SK-N-SH (cell line): ENCODE results near the gene EPHB2. TPM values are rescaled to one million over a fixed set of nuclear protein-coding genes. Genes with fewer than 3 reads are reported as not detected.

Experiments
- CTCF ChIA-PET: fragments of 300-600, 350-600 bp; formaldehyde crosslinking; extraction: SDS; loops from one replicate; lab custom pipeline; 2021; lab: Yijun Ruan, JAX
- POLR2A ChIA-PET: fragments of 350-600 bp; sonication (Branson Sonifier 250); formaldehyde crosslinking; extraction: SDS; loops from one replicate; lab custom pipeline; 2020; ENCODE audit warnings: antibody characterized with exemption, inconsistent platforms; lab: Yijun Ruan, JAX
- DNase-seq: peaks from one replicate; pipeline ENCODE4 v3.0.0; 2012
- H2AFZ ChIP-seq: fragments of 200-600 bp; sonication (generic); 2 replicates; pipeline ENCODE4 v1.8.1; 2016; ENCODE audit warnings: antibody characterized with exemption, mild to moderate bottlenecking, low read depth
- H3F3A ChIP-seq: fragments of 200-600 bp; sonication (generic); replicated peaks from 2 replicates; pipeline ENCODE3; 2016; ENCODE audit warnings: antibody characterized with exemption, mild to moderate bottlenecking; ENCODE audit not compliant: insufficient read depth
- H3K27ac ChIP-seq, 2 experiments: fragments of 200-500 bp in 1 of 2; fragments of 200-600 bp in 1 of 2; sonication (Bioruptor generic) in 1 of 2; sonication (generic), shearing (Covaris generic) in 1 of 2; 2 replicates each; pipeline versions ENCODE4 v1.5.1 to v1.6.1; 2014 to 2016; ENCODE audit warnings: low read depth in 2 of 2, inconsistent platforms in 1 of 2, low read length in 1 of 2, mild to moderate bottlenecking in 1 of 2, mixed read lengths in 1 of 2
- H3K27me3 ChIP-seq: fragments of 200-600 bp; sonication (generic), shearing (Covaris generic); 2 replicates; pipeline ENCODE4 v1.6.1; 2016; ENCODE audit warnings: mixed run types; ENCODE audit not compliant: insufficient read depth
- H3K36me3 ChIP-seq, 2 experiments: fragments of 200-500 bp in 1 of 2; fragments of 200-600 bp in 1 of 2; sonication (Bioruptor generic) in 1 of 2; sonication (generic) in 1 of 2; replicated peaks in 1 of 2; 2 replicates each; pipeline versions ENCODE3 to v1.5.1; 2014 to 2016; ENCODE audit warnings: low read length in 1 of 2, mild to moderate bottlenecking in 1 of 2; ENCODE audit not compliant: insufficient read depth in 2 of 2, control insufficient read depth in 1 of 2
- H3K4me1 ChIP-seq, 2 experiments: fragments of 200-500 bp in 1 of 2; fragments of 200-600 bp in 1 of 2; sonication (Bioruptor generic) in 1 of 2; sonication (generic), shearing (Covaris generic) in 1 of 2; 2 replicates each; pipeline versions ENCODE4 v1.5.1 to v1.6.1; 2014 to 2016; ENCODE audit warnings: low read depth in 1 of 2, low read length in 1 of 2, mixed run types in 1 of 2; ENCODE audit not compliant: insufficient read depth in 2 of 2, control insufficient read depth in 1 of 2
- H3K4me2 ChIP-seq: fragments of 200-600 bp; sonication (generic), shearing (Covaris generic); 2 replicates; pipeline ENCODE4 v1.6.1; 2017; ENCODE audit warnings: mixed run types
- H3K4me3 ChIP-seq, 2 experiments: fragments of 200-500 bp in 1 of 2; fragments of 200-600 bp in 1 of 2; sonication (Bioruptor generic) in 1 of 2; sonication (generic), shearing (Covaris generic) in 1 of 2; 2 replicates each; pipeline versions ENCODE4 v1.5.1 to v1.8.1; 2014 to 2016; ENCODE audit warnings: low read depth in 2 of 2, inconsistent platforms in 1 of 2, low read length in 1 of 2, mild to moderate bottlenecking in 1 of 2, mixed read lengths in 1 of 2, moderate library complexity in 1 of 2
- H3K79me2 ChIP-seq: fragments of 200-600 bp; sonication (generic); 2 replicates; pipeline ENCODE4 v1.8.1; 2017; ENCODE audit warnings: mild to moderate bottlenecking; ENCODE audit not compliant: insufficient read depth
- H3K9ac ChIP-seq: fragments of 200-600 bp; sonication (generic); 2 replicates; pipeline ENCODE4 v1.6.1; 2017; ENCODE audit warnings: mixed run types
- H3K9me2 ChIP-seq: fragments of 200-600 bp; sonication (generic); 2 replicates; pipeline ENCODE4 v1.6.1; 2017; ENCODE audit warnings: mixed run types
- H3K9me3 ChIP-seq: fragments of 200-600 bp; sonication (generic); 2 replicates; pipeline ENCODE4 v1.6.1; 2017; ENCODE audit warnings: mixed run types, mild to moderate bottlenecking, moderate library complexity
- H4K20me1 ChIP-seq: fragments of 200-600 bp; sonication (generic); 2 replicates; pipeline ENCODE4 v1.6.1; 2017; ENCODE audit warnings: mild to moderate bottlenecking, mixed run types; ENCODE audit not compliant: insufficient read depth
- CTCF ChIP-seq: fragments of 200-600 bp; sonication (generic); IDR thresholded peaks from 2 replicates; pipeline ENCODE4 v1.6.1; 2017; ENCODE audit warnings: antibody characterized with exemption, mild to moderate bottlenecking, moderate library complexity
- ELF1 ChIP-seq: IDR thresholded peaks from 2 replicates; pipeline ENCODE4 v1.4.0; 2012
- EP300 ChIP-seq, 2 experiments: IDR thresholded peaks; 2 replicates each; pipeline versions ENCODE4 v1.4.0 to v1.6.1; 2012; ENCODE audit warnings: borderline replicate concordance in 1 of 2, low read depth in 1 of 2, low read length in 1 of 2
- GATA2 ChIP-seq: sonication (generic); formaldehyde crosslinking; IDR thresholded peaks from 2 replicates; pipeline ENCODE4 v1.5.0; 2020; ENCODE audit warnings: mild to moderate bottlenecking, missing genetic modification reagents
- NRF1 ChIP-seq: IDR thresholded peaks from 2 replicates; pipeline ENCODE4 v1.6.1; 2012; ENCODE audit warnings: low read depth, mild to moderate bottlenecking, low read length
- POLR2AphosphoS5 ChIP-seq: IDR thresholded peaks from 2 replicates; pipeline ENCODE4 v1.6.1; 2012; ENCODE audit warnings: low read depth, low read length
- RAD21 ChIP-seq: IDR thresholded peaks from 2 replicates; pipeline ENCODE4 v1.6.1; 2012; ENCODE audit warnings: mild to moderate bottlenecking, low read length
- RCOR1 ChIP-seq: fragments of 150-350 bp; IDR thresholded peaks from 2 replicates; pipeline ENCODE4 v1.6.1; 2017; ENCODE audit warnings: antibody characterized with exemption, low read length
- SMC3 ChIP-seq: IDR thresholded peaks from 2 replicates; pipeline ENCODE4 v1.6.1; 2012; ENCODE audit warnings: low read depth, low read length, improper control_type of control experiment
- TAF1 ChIP-seq: IDR thresholded peaks from 2 replicates; pipeline ENCODE4 v1.6.1; 2012; ENCODE audit warnings: low read depth, mild to moderate bottlenecking, low read length, moderate library complexity, borderline replicate concordance
- TEAD4 ChIP-seq: IDR thresholded peaks from 2 replicates; pipeline ENCODE4 v1.4.0; 2012; ENCODE audit warnings: mild to moderate bottlenecking, borderline replicate concordance; ENCODE audit not compliant: insufficient read depth
- YY1 ChIP-seq: IDR thresholded peaks from 2 replicates; pipeline ENCODE4 v1.4.0; 2012; ENCODE audit warnings: low read depth, mild to moderate bottlenecking
- WGBS: methylation state at CpG from one replicate; pipeline ENCODE4 v1.1.6; 2017; ENCODE audit warnings: low lambda C conversion rate; 5-methylcytosine and 5-hydroxymethylcytosine counted together
- polyA plus RNA-seq, 3 experiments: library from polyadenylated mRNA; depleted of rRNA; stranded (reverse); fragments of >200 nt; gene quantifications; 2 replicates each; pipeline ENCODE4 v1.2.3, GENCODE V29; 2012
- TF ChIP-seq, protein P1 (sequence below): IDR thresholded peaks from 2 replicates; pipeline ENCODE4; 2012
- TF ChIP-seq, protein P2 (sequence below): fragments of 150-350 bp; IDR thresholded peaks from 2 replicates; pipeline ENCODE4 v1.6.1; 2016; ENCODE audit warnings: mild to moderate bottlenecking, low read depth, low read length

EPHB2 gene
- polyA plus RNA-seq, 1 of the 3 experiments (the other 2 are of a cell fraction): 25.2 TPM

DNA sequence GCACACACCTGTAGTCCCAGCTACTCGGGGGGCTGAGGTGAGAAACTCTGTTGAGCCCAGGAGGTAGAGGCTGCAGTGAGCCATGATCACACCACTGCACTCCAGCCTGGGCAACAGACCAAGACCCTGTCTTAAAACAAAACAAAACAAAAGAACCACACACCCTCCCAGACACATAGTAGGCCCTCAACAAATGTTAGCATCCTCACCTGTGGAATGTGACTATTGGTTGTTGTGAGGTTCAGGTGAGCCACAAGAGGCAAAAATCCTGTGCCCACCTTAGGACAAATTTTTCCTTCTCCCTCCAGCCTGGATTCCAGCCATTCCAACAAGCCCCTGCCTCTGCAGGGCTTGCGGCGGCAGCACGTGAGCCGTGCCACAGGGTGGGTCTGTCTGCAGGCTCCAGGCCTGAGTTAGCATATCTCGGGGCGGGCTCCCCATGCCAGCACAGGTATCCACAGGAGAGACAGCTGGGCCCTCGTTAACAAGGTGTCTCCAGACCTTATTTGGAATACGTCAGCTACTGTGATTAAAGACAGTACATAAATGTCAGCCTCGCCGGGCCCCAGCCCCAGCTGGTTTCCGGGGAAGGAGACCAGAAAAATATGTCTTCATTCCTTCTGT lies 40.2 kb upstream of the EPHB2 start:
- H3K4me3 ChIP-seq: no peak overlapping the region
- ChIA-PET CTCF (interaction anchor here (0.9 to 3.2 kb wide), 4 partner anchors 10 to 260 kb away, joined by 4 to 18 read pairs (median 10); no protein-coding TSS in a partner anchor), POLR2A (no interaction called here)
- TF ChIP-seq POLR2AphosphoS5: no peak
- TF ChIP-seq, protein P1, sequence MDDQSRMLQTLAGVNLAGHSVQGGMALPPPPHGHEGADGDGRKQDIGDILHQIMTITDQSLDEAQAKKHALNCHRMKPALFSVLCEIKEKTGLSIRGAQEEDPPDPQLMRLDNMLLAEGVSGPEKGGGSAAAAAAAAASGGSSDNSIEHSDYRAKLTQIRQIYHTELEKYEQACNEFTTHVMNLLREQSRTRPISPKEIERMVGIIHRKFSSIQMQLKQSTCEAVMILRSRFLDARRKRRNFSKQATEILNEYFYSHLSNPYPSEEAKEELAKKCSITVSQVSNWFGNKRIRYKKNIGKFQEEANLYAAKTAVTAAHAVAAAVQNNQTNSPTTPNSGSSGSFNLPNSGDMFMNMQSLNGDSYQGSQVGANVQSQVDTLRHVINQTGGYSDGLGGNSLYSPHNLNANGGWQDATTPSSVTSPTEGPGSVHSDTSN: no peak
- no peak for TF ChIP-seq TAF1
- TF ChIP-seq YY1: no peak
- TF ChIP-seq EP300 (IDR thresholded peaks at IDR 0.05; ENCODE audit: borderline replicate concordance in 1 of 2, low read depth in 1 of 2, low read length in 1 of 2): no peak
- no peaks in the 10 kb centered on the region for H3K79me2 ChIP-seq
- H3K9ac ChIP-seq: no peak overlapping the region
- 69% methylated on average over 9 of the region's 12 CpGs for WGBS
- DNase-seq: no peak
- no peaks in the 10 kb centered on the region for H3F3A ChIP-seq
- H2AFZ ChIP-seq: no peak overlapping the region
- H3K4me2 ChIP-seq: no peak overlapping the region
- no peaks in the 10 kb centered on the region for H3K36me3 ChIP-seq
- no peak overlapping the region for H3K27ac ChIP-seq
- H3K9me2 ChIP-seq: no peaks in the 10 kb centered on the region
- no peaks in the 10 kb centered on the region for H4K20me1 ChIP-seq
- H3K9me3 ChIP-seq: no peaks in the 10 kb centered on the region
- H3K4me1 ChIP-seq: no peaks in the 10 kb centered on the region; a peak in 1 of 4 replicates
- H3K27me3 ChIP-seq: peaks cover 20% of the 10 kb centered on the region; the same call in 1 of the 2 replicates

DNA sequence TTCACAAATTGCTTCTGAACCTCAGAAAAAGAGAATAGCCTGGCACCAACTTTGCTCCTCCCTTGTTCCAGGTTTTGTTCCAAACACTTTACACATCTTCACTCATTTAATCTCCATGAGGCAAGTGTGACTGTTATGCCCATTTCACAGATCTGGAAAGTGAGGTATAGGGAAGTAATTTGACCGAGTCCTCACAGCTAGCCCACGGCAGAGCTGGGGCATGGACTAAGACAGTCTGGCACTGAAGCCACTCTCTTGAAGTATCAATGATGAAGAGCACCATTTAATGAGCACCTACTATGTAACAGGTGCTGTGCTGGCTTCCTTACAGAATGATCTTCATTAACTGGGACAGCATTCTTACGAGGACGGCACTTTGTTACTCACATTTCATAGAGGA lies 38.6 kb upstream of the EPHB2 start:
- Histone ChIP-seq H3K4me2 (no peak overlapping the region), H3K9ac (no peak overlapping the region), H3K27me3 (peaks cover 20% of the 10 kb centered on the region; the same call in 1 of the 2 replicates), H3K79me2 (no peaks in the 10 kb centered on the region), H2AFZ (no peak overlapping the region), H3K4me3 (no peak overlapping the region), H3K4me1 (no peaks in the 10 kb centered on the region; a peak in 1 of 4 replicates), H3K27ac (no peak overlapping the region), H3K9me2 (no peaks in the 10 kb centered on the region), H3K9me3 (no peaks in the 10 kb centered on the region), H4K20me1 (no peaks in the 10 kb centered on the region)
- DNase-seq: no peak
- CTCF ChIA-PET: interaction anchor here (1.0 to 5.4 kb wide), 8 partner anchors 9 to 292 kb away, joined by 3 to 70 read pairs (median 19); no protein-coding TSS in a partner anchor
- WGBS: 81% methylated on average over 4 of the region's 4 CpGs
- TF ChIP-seq TAF1 (no peak), TEAD4 (no peak)
- TF ChIP-seq, all 33 proteins: peak for 0
- Histone ChIP-seq H3F3A (no peaks in the 10 kb centered on the region), H3K36me3 (no peaks in the 10 kb centered on the region)
- POLR2A ChIA-PET: no interaction called here

DNA sequence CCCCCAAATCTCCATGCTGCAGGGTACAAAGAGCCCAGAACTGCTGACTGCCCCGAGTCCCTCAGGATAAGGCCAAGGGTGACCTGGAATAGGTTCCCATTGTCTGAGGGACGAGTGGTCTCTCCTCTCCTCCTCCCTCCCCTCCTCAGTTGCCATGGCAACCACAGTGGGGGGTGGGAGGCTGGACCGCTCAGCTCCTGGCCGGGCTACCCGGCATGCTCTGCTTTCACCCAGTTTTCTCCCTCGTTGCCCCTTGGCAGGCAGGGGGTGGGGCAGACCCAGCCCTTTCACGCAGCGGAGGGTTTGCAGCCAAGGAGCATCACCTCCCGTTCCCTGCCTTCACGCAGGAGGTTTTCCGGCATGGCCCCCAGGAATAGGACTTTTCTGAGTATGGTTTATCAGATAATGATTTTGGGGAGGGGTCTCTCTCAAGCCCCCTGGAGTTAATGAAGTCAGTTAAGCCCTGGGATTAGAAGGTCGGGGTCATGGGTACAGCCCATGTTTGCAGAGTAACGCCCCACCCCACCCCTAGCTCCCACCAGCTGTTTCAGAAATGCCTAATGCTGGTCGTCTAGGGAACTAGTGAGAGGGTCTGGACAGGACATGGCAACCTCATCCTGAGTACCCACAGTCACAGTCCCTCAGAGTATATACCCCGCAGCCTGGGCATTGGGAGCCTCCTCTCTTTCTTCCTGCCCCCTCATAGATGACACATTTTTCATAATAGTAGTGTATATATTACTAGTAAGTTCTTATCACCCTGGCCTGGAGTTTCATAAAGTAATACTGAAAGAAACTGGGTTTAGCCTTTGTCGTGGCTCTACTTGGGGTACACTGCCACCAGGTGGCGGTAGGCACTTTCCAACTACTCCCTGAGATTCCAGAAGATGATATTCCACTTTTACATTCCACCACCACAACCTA lies 36.9 kb upstream of the EPHB2 start:
- peak; percentile 87 for DNase-seq
- CTCF ChIA-PET: interaction anchor here (0.6 to 5.4 kb wide), 43 partner anchors 8 to 513 kb away, joined by 3 to 70 read pairs (median 4); no protein-coding TSS in a partner anchor

More for the DNA sequence above, 36.9 kb upstream of the EPHB2 start:
- Histone ChIP-seq H3K4me2 (no peak overlapping the region), H3K9me3 (no peaks in the 10 kb centered on the region), H3K4me3 (no peak overlapping the region; a peak in 1 of 4 replicates), H4K20me1 (no peaks in the 10 kb centered on the region), H2AFZ (no peak overlapping the region), H3K27me3 (peaks cover 12% of the 10 kb centered on the region; the same call in 1 of the 2 replicates), H3K36me3 (no peaks in the 10 kb centered on the region), H3K4me1 (no peaks in the 10 kb centered on the region; a peak in 1 of 4 replicates), H3K79me2 (no peaks in the 10 kb centered on the region), H3F3A (no peaks in the 10 kb centered on the region), H3K27ac (no peak overlapping the region), H3K9me2 (no peaks in the 10 kb centered on the region), H3K9ac (no peak overlapping the region)
- 0 out of 2 replicates have a peak, but pooled peaks have one; percentile 8 for TF ChIP-seq NRF1
- peak; percentile 37; the same call in 1 of the 2 replicates for TF ChIP-seq GATA2
- TF ChIP-seq CTCF: peak; percentile 95
- TF ChIP-seq, protein P2, sequence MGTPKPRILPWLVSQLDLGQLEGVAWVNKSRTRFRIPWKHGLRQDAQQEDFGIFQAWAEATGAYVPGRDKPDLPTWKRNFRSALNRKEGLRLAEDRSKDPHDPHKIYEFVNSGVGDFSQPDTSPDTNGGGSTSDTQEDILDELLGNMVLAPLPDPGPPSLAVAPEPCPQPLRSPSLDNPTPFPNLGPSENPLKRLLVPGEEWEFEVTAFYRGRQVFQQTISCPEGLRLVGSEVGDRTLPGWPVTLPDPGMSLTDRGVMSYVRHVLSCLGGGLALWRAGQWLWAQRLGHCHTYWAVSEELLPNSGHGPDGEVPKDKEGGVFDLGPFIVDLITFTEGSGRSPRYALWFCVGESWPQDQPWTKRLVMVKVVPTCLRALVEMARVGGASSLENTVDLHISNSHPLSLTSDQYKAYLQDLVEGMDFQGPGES: no peak
- TF ChIP-seq RCOR1: peak; percentile 51; the same call in 1 of the 2 replicates
- peak; percentile 90 for TF ChIP-seq SMC3
- TF ChIP-seq RAD21: peak; percentile 94
- TF ChIP-seq ELF1: no peak
- POLR2A ChIA-PET: no interaction called here
- WGBS: 37% methylated on average over 11 of the region's 17 CpGs
